Body of pancreas (tissue), 4 donors: Measurements from ENCODE around the gene MDM1. TPM values are rescaled to one million over a fixed set of nuclear protein-coding genes. Genes with fewer than 3 reads are reported as not detected.

ENCODE experiments used
- ATAC-seq: fragments of 150-250 bp; one replicate; pipeline ENCODE4 v1.9.1; 2016
- DNase-seq, 4 donors: peaks; one replicate each; pipeline ENCODE4 v3.0.0-alpha.2; 2019
- H3K27ac ChIP-seq, 4 donors: fragments of 200-600 bp; sonication (generic); 1 replicate in 3 of 4; 2 replicates in 1 of 4; pipeline versions ENCODE4 v1.5.1 to v1.6.1; 2016 to 2019; ENCODE audit warnings: mild to moderate bottlenecking in 1 of 4, mixed read lengths in 1 of 4, moderate library complexity in 1 of 4
- H3K27me3 ChIP-seq, 2 donors: fragments of 200-600 bp; sonication (generic); one replicate each; pipeline ENCODE4 v1.6.0; 2016; ENCODE audit warnings: mild to moderate bottlenecking in 1 of 2
- H3K36me3 ChIP-seq, 2 donors: fragments of 200-600 bp; sonication (generic); replicated peaks in 1 of 2; 2 replicates each; pipeline ENCODE4 v1.5.1; 2016; ENCODE audit warnings: low read depth in 2 of 2; ENCODE audit not compliant: insufficient read depth in 1 of 2
- H3K4me1 ChIP-seq: fragments of 200-600 bp; sonication (generic); one replicate; pipeline ENCODE4 v1.6.0; 2016
- H3K4me3 ChIP-seq, 2 donors: fragments of 200-600 bp; sonication (generic); 1 replicate in 1 of 2; 2 replicates in 1 of 2; pipeline ENCODE4 v1.5.1; 2016 to 2019
- H3K9me3 ChIP-seq, 3 donors: fragments of 200-600 bp; sonication (generic); 1 replicate in 2 of 3; 2 replicates in 1 of 3; pipeline ENCODE4 v1.5.1; 2016
- POLR2A ChIP-seq, 3 donors: fragments of 450-650 bp; IDR thresholded peaks; one replicate each; pipeline ENCODE4 v1.6.1; 2016; ENCODE audit warnings: antibody characterized with exemption in 3 of 3, mild to moderate bottlenecking in 2 of 3
- WGBS, 2 donors: methylation state at CpG; one replicate each; pipeline ENCODE4 v1.1.5; 2017; 5-methylcytosine and 5-hydroxymethylcytosine counted together
- intact Hi-C: fragments of 100-400 bp; cut with DNase I; formaldehyde crosslinking; loops from one replicate; pipeline ENCODE4 v1.15.1; 2023
- total RNA-seq, 2 donors: library from RNA; depleted of rRNA; stranded (reverse); fragments of >200 nt; gene quantifications; one replicate each; pipeline ENCODE4 v1.1.0, GENCODE V29; 2016
- TF ChIP-seq, protein P1 (sequence below), 7 experiments: fragments of 450-650 bp in 4 of 7; fragments of 200-600 bp in 3 of 7; sonication (generic) in 3 of 7; IDR thresholded peaks; one replicate each; pipeline ENCODE4 v1.5.1; 2016 to 2019; ENCODE audit warnings: antibody characterized with exemption in 7 of 7

MDM1 gene
- total RNA-seq, 2 donors from 2014 or later, result 6.0 to 10.9 TPM

DNA sequence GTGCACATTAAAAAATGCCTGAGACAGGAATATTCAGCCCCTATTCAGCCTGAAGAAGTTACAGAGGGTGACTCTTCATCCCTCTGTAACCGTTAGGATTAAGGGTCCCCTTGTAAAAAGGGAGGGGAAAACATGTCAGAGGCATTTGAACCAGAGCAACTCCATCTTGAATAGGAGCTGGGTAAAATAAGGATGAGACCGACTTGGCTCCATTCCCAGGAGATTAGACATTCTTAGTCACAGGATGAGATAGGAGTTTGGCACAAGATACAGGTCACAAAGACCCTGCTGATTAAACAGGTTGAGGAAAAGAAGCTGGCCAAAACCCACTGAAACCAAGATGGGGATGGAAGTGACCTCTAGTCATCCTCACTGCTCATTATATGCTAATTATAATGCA lies 19.9 kb upstream of the MDM1 start:
- Histone ChIP-seq H3K27me3 (no peaks in the 10 kb centered on the region), H3K27ac (no peak overlapping the region), H3K4me3 (no peak overlapping the region), H3K9me3 (no peaks in the 10 kb centered on the region), H3K36me3 (no peaks in the 10 kb centered on the region), H3K4me1 (no peaks in the 10 kb centered on the region)
- 58 to 60% methylated on average over 2 of the region's 2 CpGs for WGBS, 2 donors
- TF ChIP-seq, protein P1, sequence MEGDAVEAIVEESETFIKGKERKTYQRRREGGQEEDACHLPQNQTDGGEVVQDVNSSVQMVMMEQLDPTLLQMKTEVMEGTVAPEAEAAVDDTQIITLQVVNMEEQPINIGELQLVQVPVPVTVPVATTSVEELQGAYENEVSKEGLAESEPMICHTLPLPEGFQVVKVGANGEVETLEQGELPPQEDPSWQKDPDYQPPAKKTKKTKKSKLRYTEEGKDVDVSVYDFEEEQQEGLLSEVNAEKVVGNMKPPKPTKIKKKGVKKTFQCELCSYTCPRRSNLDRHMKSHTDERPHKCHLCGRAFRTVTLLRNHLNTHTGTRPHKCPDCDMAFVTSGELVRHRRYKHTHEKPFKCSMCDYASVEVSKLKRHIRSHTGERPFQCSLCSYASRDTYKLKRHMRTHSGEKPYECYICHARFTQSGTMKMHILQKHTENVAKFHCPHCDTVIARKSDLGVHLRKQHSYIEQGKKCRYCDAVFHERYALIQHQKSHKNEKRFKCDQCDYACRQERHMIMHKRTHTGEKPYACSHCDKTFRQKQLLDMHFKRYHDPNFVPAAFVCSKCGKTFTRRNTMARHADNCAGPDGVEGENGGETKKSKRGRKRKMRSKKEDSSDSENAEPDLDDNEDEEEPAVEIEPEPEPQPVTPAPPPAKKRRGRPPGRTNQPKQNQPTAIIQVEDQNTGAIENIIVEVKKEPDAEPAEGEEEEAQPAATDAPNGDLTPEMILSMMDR (IDR thresholded peaks at IDR 0.05), result no peak
- no peak for TF ChIP-seq POLR2A (IDR thresholded peaks at IDR 0.05)
- intact Hi-C loops, result loop anchor here (10.0 kb wide), 1 partner anchor 313 kb away; no protein-coding TSS in a partner anchor
- ATAC-seq (no peak), DNase-seq (no peak)

DNA sequence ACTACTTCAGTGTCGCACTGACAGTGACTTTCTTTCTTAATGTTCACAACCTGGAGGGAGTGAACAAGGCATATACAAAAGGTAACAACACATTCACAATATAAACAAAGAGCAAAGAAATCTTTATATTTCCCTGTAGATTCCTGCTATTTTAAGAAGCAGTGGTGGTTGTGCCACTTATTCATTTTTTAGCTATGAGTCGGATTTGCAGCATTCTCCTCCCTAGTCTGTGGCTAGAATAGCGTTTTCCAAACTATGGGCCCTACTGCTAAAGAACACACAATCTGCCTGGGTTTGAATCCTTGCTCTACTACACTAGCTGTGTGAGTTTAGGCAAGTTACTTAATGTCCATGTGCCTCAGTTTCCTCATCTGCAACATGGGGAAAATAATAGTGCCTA lies 18.6 kb upstream of the MDM1 start:
- Histone ChIP-seq H3K27me3 (no peaks in the 10 kb centered on the region), H3K27ac (no peak overlapping the region), H3K9me3 (no peaks in the 10 kb centered on the region), H3K36me3 (no peaks in the 10 kb centered on the region), H3K4me3 (no peak overlapping the region), H3K4me1 (no peaks in the 10 kb centered on the region)
- 63 to 68% methylated on average over 3 of the region's 3 CpGs for WGBS, 2 donors
- intact Hi-C loops, result loop anchor here (10.0 kb wide), 1 partner anchor 314 kb away; no protein-coding TSS in a partner anchor
- ATAC-seq (no peak), DNase-seq (no peak)
- no peak for TF ChIP-seq POLR2A (IDR thresholded peaks at IDR 0.05)
- TF ChIP-seq, protein P1 (IDR thresholded peaks at IDR 0.05), result no peak

DNA sequence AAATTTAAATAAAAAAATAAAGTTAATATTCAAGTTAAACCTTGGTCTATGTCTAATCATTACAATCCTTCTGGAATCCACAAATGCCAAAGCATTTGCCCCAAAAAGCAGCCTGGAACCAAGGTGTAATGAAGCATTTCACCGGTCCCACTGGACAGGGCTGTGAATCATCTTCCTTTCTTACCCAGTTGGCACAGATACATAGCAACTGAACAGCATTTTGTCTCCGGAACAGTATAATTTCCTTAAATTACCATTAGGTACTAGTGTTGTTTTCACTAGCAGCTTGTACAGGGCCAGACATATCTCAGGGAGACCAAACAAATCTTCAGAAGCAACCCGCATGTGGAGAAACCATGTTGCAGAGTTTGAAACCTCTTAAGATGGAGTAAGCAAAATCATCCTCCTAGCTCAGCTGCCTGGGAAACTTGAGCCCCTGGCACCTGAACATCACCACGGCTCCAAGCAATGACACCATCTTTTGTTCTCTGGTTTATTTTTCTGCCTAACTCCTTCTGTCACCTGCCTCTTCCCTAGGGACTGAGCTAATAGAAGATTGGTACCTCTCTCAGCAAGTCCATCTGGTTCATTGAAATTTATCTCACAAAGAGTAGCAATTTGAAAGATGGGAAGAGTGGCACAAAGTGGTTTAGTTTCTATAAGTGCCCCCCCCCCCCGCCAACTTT lies 17.9 kb upstream of the MDM1 start:
- intact Hi-C loops, result loop anchor here (10.0 kb wide), 1 partner anchor 315 kb away; no protein-coding TSS in a partner anchor

DNA sequence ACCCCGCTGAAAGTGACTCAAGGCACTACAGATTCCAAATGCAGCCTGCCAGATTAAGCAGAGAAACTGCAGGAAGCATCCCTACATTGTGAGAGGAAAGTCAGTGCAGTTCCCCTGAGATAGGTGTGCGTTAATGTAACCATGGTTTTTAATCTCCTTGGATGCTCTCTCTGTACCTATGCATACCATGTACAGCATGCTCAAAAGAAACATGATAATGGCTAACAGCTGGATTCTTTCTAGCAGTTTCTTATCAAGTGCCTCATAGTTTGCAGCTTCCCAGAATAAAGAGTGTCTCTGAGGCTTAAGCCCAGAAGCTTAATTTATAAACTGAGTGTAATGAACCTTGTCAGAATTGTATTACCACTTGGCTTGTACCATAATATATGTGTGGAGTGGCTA lies 17.1 kb upstream of the MDM1 start:
- Histone ChIP-seq H3K9me3 (no peaks in the 10 kb centered on the region), H3K27me3 (no peaks in the 10 kb centered on the region), H3K27ac (no peak overlapping the region), H3K36me3 (no peaks in the 10 kb centered on the region), H3K4me1 (no peaks in the 10 kb centered on the region), H3K4me3 (no peak overlapping the region)
- no peak for ATAC-seq
- DNase-seq, result no peak
- intact Hi-C loops, result no loop called here
- WGBS, 2 donors, result 33 to 53% methylated on average over 2 of the region's 2 CpGs
- TF ChIP-seq, protein P1 (IDR thresholded peaks at IDR 0.05), result no peak
- TF ChIP-seq POLR2A (IDR thresholded peaks at IDR 0.05), result no peak

More for the DNA sequence above, 17.9 kb upstream of the MDM1 start:
- no peak overlapping the region for H3K27ac ChIP-seq
- DNase-seq (no peak), ATAC-seq (no peak)
- TF ChIP-seq POLR2A (IDR thresholded peaks at IDR 0.05), result no peak
- TF ChIP-seq, protein P1 (IDR thresholded peaks at IDR 0.05), result no peak
- H3K9me3 ChIP-seq, result no peaks in the 10 kb centered on the region
- H3K27me3 ChIP-seq, result no peaks in the 10 kb centered on the region
- no peaks in the 10 kb centered on the region for H3K4me1 ChIP-seq
- no peaks in the 10 kb centered on the region for H3K36me3 ChIP-seq
- no peak overlapping the region for H3K4me3 ChIP-seq
- 70 to 77% methylated on average over 5 of the region's 5 CpGs for WGBS, 2 donors

DNA sequence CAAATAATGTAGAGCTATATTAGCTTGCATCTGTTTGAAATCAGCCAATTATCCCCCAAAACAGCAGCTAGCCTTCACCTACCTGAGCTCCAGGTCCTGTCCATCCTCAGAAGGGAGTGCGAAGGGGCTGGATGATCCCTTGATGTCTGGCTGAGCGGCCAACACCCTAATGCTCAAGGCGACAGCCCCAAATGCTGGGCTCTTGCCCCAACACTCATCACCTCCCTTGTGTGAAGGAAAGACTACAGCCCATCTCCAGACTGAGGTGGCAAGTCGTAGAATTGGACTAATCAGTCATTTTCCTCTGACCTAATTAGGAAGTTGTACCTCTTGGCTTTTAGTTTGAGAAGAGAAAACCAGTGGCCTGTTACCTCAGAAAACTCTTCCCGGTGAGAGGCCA lies 16.3 kb upstream of the MDM1 start:
- Histone ChIP-seq H3K9me3 (no peaks in the 10 kb centered on the region), H3K27ac (no peak overlapping the region), H3K4me3 (no peak overlapping the region), H3K27me3 (no peaks in the 10 kb centered on the region), H3K4me1 (no peaks in the 10 kb centered on the region), H3K36me3 (no peaks in the 10 kb centered on the region)
- TF ChIP-seq, protein P1 (IDR thresholded peaks at IDR 0.05), result no peak
- no peak for TF ChIP-seq POLR2A (IDR thresholded peaks at IDR 0.05)
- 73 to 77% methylated on average over 5 of the region's 5 CpGs for WGBS, 2 donors
- intact Hi-C loops, result no loop called here
- ATAC-seq (no peak), DNase-seq (no peak)
